MM.1S (cell line): ENCODE results near the gene TMEM270.

ENCODE experiments used
- EZH2 ChIP-seq: fragments of 300-600 bp; sonication (generic); optimal IDR thresholded peaks from 2 replicates; pipeline ENCODE3; 2017; ENCODE audit warnings: low read depth, mild to moderate bottlenecking, antibody characterized with exemption, low read length, mixed read lengths
- TF ChIP-seq, protein P1 (sequence below): fragments of 300-600 bp; sonication (generic); IDR thresholded peaks from 2 replicates; pipeline ENCODE4 v1.5.1; 2016; ENCODE audit warnings: antibody characterized with exemption, low read length, mixed read lengths

DNA sequence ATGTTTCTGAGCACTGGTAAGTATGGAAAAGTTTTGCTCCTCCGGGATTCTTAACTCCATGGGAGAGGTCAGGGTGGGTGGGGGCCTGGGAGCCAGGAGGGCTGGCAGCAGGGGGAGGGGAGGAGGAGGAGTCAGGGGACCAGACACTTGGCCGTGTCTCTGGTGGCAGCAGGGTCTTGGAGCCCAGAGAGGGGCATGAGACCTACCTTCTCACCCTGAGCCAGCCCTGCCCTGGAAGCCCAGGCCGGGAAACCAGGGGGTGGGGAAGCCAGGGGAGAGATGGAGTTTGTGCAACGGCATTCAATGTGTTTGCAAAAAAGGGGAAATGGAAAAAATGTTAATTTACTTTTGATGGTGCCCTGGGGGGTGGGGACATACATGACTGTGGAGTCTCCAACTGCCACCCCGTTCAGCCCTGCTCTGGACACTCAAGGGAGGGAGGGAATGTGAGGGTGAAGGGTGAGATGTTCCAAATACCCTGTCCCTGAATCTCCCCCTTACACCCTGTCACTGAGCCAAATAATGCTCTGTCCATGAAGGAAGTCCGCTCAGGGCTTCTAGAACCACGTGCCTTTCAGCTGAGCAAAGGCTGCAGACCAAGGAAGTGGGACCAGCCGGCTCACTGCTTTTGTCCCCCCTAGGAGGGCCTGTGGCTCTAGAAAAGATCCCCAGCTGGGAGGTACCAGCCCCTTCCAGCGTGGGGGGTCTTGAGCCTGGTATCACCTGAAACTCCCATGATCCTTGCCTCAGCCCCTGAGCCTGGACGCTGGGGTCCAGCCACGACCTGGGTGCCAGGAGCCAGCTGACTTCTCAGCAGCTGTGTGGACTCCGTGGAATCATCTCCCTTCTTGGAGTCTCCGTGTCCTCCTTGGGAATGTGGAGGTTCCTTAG lies 48.3 kb downstream of the TMEM270 start:
- TF ChIP-seq, protein P1, sequence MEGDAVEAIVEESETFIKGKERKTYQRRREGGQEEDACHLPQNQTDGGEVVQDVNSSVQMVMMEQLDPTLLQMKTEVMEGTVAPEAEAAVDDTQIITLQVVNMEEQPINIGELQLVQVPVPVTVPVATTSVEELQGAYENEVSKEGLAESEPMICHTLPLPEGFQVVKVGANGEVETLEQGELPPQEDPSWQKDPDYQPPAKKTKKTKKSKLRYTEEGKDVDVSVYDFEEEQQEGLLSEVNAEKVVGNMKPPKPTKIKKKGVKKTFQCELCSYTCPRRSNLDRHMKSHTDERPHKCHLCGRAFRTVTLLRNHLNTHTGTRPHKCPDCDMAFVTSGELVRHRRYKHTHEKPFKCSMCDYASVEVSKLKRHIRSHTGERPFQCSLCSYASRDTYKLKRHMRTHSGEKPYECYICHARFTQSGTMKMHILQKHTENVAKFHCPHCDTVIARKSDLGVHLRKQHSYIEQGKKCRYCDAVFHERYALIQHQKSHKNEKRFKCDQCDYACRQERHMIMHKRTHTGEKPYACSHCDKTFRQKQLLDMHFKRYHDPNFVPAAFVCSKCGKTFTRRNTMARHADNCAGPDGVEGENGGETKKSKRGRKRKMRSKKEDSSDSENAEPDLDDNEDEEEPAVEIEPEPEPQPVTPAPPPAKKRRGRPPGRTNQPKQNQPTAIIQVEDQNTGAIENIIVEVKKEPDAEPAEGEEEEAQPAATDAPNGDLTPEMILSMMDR, result no peak
- no peak for TF ChIP-seq EZH2
